Uterus (tissue), 2 donors: ENCODE results near the gene RIOK3.

Experiments used
- POLR2A ChIP-seq, 2 donors: fragments of 450-650 bp; IDR thresholded peaks; one replicate each; pipeline ENCODE4 v1.6.1; 2016; ENCODE audit warnings: antibody characterized with exemption in 2 of 2, mild to moderate bottlenecking in 1 of 2, moderate library complexity in 1 of 2
- TF ChIP-seq, protein P1 (sequence below), 4 experiments: fragments of 200-600 bp in 2 of 4; fragments of 450-650 bp in 2 of 4; sonication (generic) in 2 of 4; IDR thresholded peaks; one replicate each; pipeline ENCODE4 v1.5.1; 2016 to 2019; ENCODE audit warnings: antibody characterized with exemption in 4 of 4, mild to moderate bottlenecking in 2 of 4, moderate library complexity in 1 of 4

DNA sequence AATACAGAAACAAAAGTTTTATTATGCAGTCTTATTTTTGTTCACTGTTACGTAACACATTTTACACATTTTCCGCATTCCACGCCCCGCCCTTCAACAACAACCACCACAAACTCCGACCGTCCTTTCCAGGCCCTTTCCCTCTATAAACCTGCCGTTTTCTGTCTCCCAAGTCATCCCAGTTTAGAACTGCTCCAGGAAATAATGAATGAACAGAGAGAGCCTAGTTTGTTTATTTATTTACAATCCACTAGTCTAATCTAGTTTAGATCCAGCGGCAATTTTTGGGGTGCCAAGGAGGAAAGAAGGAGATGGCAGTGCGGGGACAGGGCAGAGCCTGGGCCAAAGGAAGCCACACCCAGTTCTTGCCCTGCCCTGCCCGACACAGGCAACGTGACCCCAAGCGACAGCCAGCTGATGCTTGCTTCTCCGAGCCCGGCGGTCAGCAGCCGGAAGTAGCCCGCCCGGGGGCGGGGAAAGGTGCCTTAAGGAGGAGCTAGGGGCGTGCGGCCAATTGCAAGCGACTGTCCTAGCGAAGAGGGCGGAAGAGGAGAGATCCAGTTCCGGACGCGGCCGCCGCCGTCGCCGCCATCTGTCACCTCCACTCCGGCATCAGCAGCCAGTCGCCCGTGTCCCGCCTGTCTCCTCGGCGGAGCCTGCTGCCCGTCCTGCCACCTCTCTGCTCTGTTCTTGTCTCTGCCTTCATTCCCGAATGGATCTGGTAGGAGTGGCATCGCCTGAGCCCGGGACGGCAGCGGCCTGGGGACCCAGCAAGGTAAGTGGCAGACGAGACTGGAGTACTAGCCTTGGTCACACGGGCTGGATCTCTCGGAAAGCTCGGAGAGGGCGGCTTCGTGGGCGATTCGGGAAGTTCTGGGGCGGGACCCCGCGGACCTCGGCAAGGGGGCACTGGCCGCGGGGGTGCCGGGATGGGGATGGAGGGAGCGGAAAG, at the start of gene RIOK3:
- TF ChIP-seq, protein P1, sequence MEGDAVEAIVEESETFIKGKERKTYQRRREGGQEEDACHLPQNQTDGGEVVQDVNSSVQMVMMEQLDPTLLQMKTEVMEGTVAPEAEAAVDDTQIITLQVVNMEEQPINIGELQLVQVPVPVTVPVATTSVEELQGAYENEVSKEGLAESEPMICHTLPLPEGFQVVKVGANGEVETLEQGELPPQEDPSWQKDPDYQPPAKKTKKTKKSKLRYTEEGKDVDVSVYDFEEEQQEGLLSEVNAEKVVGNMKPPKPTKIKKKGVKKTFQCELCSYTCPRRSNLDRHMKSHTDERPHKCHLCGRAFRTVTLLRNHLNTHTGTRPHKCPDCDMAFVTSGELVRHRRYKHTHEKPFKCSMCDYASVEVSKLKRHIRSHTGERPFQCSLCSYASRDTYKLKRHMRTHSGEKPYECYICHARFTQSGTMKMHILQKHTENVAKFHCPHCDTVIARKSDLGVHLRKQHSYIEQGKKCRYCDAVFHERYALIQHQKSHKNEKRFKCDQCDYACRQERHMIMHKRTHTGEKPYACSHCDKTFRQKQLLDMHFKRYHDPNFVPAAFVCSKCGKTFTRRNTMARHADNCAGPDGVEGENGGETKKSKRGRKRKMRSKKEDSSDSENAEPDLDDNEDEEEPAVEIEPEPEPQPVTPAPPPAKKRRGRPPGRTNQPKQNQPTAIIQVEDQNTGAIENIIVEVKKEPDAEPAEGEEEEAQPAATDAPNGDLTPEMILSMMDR (IDR thresholded peaks at IDR 0.05) = peak in 2 of 4 experiments; percentile 10 to 31
- peak; percentile 84 to 86 for TF ChIP-seq POLR2A (IDR thresholded peaks at IDR 0.05)
